ENCODE data around the gene ZG16. TPM values are rescaled to one million over a fixed set of nuclear protein-coding genes. Genes with fewer than 3 reads are reported as not detected.

The ZG16 gene
- total RNA-seq, 3 donors from 2014 or later = 196 to 671 (median 551) TPM

DNA sequence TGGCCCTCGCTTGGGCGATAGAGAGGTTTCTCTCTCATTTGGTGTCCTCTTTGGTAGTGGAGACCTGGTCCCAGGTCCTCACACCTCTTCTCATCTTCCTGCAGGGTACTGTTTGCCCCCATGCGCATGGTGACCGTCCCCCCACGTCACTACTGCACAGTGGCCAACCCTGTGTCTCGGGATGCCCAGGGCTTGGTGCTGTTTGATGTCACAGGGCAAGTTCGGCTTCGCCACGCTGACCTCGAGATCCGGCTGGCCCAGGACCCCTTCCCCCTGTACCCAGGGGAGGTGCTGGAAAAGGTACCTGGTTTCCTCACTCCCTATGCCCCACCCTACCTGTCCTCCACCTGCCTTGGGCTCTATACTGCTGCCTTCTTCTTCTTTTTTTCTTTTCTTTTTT lies 52.7 kb downstream of the ZG16 start:
- no peak overlapping the region for H3K4me3 ChIP-seq
- TF ChIP-seq, protein P1, sequence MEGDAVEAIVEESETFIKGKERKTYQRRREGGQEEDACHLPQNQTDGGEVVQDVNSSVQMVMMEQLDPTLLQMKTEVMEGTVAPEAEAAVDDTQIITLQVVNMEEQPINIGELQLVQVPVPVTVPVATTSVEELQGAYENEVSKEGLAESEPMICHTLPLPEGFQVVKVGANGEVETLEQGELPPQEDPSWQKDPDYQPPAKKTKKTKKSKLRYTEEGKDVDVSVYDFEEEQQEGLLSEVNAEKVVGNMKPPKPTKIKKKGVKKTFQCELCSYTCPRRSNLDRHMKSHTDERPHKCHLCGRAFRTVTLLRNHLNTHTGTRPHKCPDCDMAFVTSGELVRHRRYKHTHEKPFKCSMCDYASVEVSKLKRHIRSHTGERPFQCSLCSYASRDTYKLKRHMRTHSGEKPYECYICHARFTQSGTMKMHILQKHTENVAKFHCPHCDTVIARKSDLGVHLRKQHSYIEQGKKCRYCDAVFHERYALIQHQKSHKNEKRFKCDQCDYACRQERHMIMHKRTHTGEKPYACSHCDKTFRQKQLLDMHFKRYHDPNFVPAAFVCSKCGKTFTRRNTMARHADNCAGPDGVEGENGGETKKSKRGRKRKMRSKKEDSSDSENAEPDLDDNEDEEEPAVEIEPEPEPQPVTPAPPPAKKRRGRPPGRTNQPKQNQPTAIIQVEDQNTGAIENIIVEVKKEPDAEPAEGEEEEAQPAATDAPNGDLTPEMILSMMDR (IDR thresholded peaks at IDR 0.05) = no peak
- DNase-seq = no peak
- H3K4me1 ChIP-seq (ENCODE audit: low read depth) = peaks cover 44% of the 10 kb centered on the region
- H3K36me3 ChIP-seq (ENCODE audit: low read depth) = peaks cover 8% of the 10 kb centered on the region
- intact Hi-C loops (cut with DNase I, micrococcal nuclease) = no loop called here
- no peak for ATAC-seq
- H3K9me3 ChIP-seq = no peaks in the 10 kb centered on the region

DNA sequence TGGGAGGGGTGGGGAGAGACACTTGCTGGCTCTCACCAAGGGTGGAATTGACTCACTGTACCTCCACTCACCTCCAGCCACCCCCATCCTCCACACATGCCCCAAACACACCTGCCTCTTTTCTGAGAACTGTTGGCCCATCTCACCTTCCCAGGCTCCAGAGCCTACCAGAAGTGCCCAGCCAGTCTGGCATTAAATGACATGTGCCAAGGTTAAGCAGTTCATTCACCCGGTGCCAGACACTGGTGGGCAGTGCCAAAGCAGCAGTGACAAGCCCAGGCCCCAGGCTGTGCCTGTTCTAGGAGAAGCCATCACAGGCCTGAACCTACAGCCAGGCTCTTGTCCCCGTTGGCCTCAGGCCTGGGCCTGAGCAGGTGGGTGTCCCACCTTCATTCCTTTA lies 53.4 kb downstream of the ZG16 start:
- Histone ChIP-seq H3K4me3 (no peak overlapping the region), H3K4me1 (ENCODE audit: low read depth) (peaks cover 37% of the 10 kb centered on the region), H3K9me3 (no peaks in the 10 kb centered on the region), H3K36me3 (ENCODE audit: low read depth) (peaks cover 10% of the 10 kb centered on the region)
- intact Hi-C loops (cut with DNase I, micrococcal nuclease) = no loop called here
- DNase-seq = no peak
- no peak for ATAC-seq
- TF ChIP-seq, protein P1 (IDR thresholded peaks at IDR 0.05) = no peak

Other genes starting within 250 kb of the ZG16 start
- gene SPN, start 115.0 kb upstream of the ZG16 start, total RNA-seq = 1 to 10 TPM; 4.4 to 6.0 (median 4.5) TPM
- gene QPRT, start 99.1 kb upstream of the ZG16 start, total RNA-seq = 10 to 100 TPM; 25.3 to 54.6 (median 25.4) TPM
- 1 to 10 TPM; 1.6 to 3.4 (median 1.7) TPM for gene C16orf54, start 32.3 kb upstream of the ZG16 start, total RNA-seq
- gene KIF22, start 12.5 kb downstream of the ZG16 start, total RNA-seq = 10 to 100 TPM; 24.7 to 56.2 (median 53.0) TPM
- gene MAZ, start 28.3 kb downstream of the ZG16 start, total RNA-seq = 100 to 1,000 TPM; 224 to 415 (median 225) TPM
- gene PRRT2, start 33.9 kb downstream of the ZG16 start, total RNA-seq = 10 to 100 TPM in 1 of 3 donors, under 1 TPM in 2; 0.81 to 15.2 (median 0.94) TPM
- gene PAGR1, start 37.9 kb downstream of the ZG16 start, total RNA-seq = 10 to 100 TPM; 15.6 to 25.1 (median 20.5) TPM
- gene MVP, start 42.2 kb downstream of the ZG16 start, total RNA-seq = 100 to 1,000 TPM; 307 to 552 (median 529) TPM
- 100 to 1,000 TPM in 1 of 3 donors, 10 to 100 TPM in 2; 53.1 to 102 (median 90.5) TPM for gene CDIPT, start 85.0 kb downstream of the ZG16 start, total RNA-seq
- gene SEZ6L2, start 121.3 kb downstream of the ZG16 start, total RNA-seq = 1 to 10 TPM; 6.1 to 9.6 (median 7.0) TPM
- 1 to 10 TPM; 1.6 to 1.9 (median 1.8) TPM for gene ASPHD1, start 122.2 kb downstream of the ZG16 start, total RNA-seq
- gene KCTD13, start 148.0 kb downstream of the ZG16 start, total RNA-seq = 10 to 100 TPM; 22.2 to 25.8 (median 22.9) TPM
- gene TMEM219, start 183.8 kb downstream of the ZG16 start, total RNA-seq = 100 to 1,000 TPM; 116 to 209 (median 130) TPM
- 10 to 100 TPM; 46.6 to 53.4 (median 50.5) TPM for gene TAOK2, start 195.6 kb downstream of the ZG16 start, total RNA-seq
- 10 to 100 TPM; 11.3 to 21.3 (median 11.9) TPM for gene HIRIP3, start 217.4 kb downstream of the ZG16 start, total RNA-seq
- 10 to 100 TPM; 71.2 to 79.5 (median 78.4) TPM for gene INO80E, start 218.0 kb downstream of the ZG16 start, total RNA-seq
- 10 to 100 TPM in 1 of 3 donors, 1 to 10 TPM in 2; 5.2 to 16.8 (median 7.5) TPM for gene DOC2A, start 232.8 kb downstream of the ZG16 start, total RNA-seq
- not detected for gene C16orf92, start 244.9 kb downstream of the ZG16 start, total RNA-seq